ENCODE data around the gene CFL1.

DNA sequence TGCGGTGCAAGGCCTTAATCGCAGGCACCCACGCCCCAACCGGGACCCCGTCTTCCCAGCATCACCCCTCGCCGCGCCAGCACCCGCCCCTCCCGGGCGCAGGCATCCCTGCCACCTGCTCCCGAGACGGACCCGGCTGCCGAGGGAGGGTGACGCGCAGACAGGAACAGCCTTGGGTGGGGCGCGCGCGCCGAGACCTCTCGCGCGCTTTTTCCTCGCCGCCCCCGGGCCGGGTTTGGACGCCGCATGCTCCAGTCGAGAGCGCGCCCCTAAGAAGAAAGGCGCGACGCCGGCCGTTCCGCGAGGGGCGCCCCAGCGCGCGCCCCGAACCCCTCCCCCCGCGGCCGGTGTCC lies 504 bp downstream of the CFL1 start:
- TF ChIP-seq, protein P1, sequence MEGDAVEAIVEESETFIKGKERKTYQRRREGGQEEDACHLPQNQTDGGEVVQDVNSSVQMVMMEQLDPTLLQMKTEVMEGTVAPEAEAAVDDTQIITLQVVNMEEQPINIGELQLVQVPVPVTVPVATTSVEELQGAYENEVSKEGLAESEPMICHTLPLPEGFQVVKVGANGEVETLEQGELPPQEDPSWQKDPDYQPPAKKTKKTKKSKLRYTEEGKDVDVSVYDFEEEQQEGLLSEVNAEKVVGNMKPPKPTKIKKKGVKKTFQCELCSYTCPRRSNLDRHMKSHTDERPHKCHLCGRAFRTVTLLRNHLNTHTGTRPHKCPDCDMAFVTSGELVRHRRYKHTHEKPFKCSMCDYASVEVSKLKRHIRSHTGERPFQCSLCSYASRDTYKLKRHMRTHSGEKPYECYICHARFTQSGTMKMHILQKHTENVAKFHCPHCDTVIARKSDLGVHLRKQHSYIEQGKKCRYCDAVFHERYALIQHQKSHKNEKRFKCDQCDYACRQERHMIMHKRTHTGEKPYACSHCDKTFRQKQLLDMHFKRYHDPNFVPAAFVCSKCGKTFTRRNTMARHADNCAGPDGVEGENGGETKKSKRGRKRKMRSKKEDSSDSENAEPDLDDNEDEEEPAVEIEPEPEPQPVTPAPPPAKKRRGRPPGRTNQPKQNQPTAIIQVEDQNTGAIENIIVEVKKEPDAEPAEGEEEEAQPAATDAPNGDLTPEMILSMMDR (conservative IDR thresholded peaks at IDR 0.05 in 1 of 2, IDR thresholded peaks at IDR 0.05 in 1 of 2; ENCODE audit: extremely low read depth in 1 of 2, insufficient read depth in 1 of 2, low read depth in 1 of 2, low read length in 2 of 2): no peak
- no peak for TF ChIP-seq EZH2 (IDR thresholded peaks at IDR 0.05; ENCODE audit: borderline replicate concordance, low read length)
